GM23338 (cell line): ENCODE measurements around the gene GDPD4. TPM values are rescaled to one million over a fixed set of nuclear protein-coding genes. Genes with fewer than 3 reads are reported as not detected.

Experiments used
- ATAC-seq: fragments of 200-7000 bp; cut with Tn5 transposase; 3 replicates; pipeline ENCODE4 v1.9.1; 2020
- DNase-seq: peaks from one replicate; pipeline ENCODE4 v3.0.0-alpha.2; 2015; ENCODE audit warnings: low spot score
- H2AFZ ChIP-seq: fragments of 200-600 bp; sonication (generic); 2 replicates; pipeline ENCODE4 v1.8.0; 2016; ENCODE audit warnings: antibody characterized with exemption, mild to moderate bottlenecking, moderate library complexity
- H3F3A ChIP-seq: fragments of 200-600 bp; sonication (generic); replicated peaks from 2 replicates; pipeline ENCODE4 v1.8.0; 2017; ENCODE audit warnings: antibody characterized with exemption, mixed run types, low read depth
- H3K27ac ChIP-seq: fragments of 200-600 bp; sonication (generic); 2 replicates; pipeline ENCODE4 v1.6.1; 2016; ENCODE audit warnings: low read depth
- H3K27me3 ChIP-seq: fragments of 200-600 bp; sonication (generic); 2 replicates; pipeline ENCODE4 v1.8.0; 2016; ENCODE audit warnings: mild to moderate bottlenecking, mixed run types, moderate library complexity; ENCODE audit not compliant: insufficient read depth
- H3K36me3 ChIP-seq: fragments of 200-600 bp; sonication (generic); 2 replicates; pipeline ENCODE4 v1.8.0; 2016; ENCODE audit warnings: mild to moderate bottlenecking; ENCODE audit not compliant: insufficient read depth
- H3K4me1 ChIP-seq: fragments of 200-600 bp; sonication (generic); 2 replicates; pipeline ENCODE4 v1.8.0; 2016; ENCODE audit warnings: mild to moderate bottlenecking, moderate library complexity; ENCODE audit not compliant: insufficient read depth
- H3K4me2 ChIP-seq: fragments of 200-600 bp; sonication (generic); 2 replicates; pipeline ENCODE4 v1.7.1; 2017; ENCODE audit warnings: mixed run types
- H3K4me3 ChIP-seq: fragments of 200-600 bp; sonication (generic); 2 replicates; pipeline ENCODE4 v1.6.1; 2016; ENCODE audit warnings: mixed run types
- H3K79me2 ChIP-seq: fragments of 200-600 bp; sonication (generic); replicated peaks from 2 replicates; pipeline ENCODE4 v1.8.0; 2017; ENCODE audit warnings: mild to moderate bottlenecking; ENCODE audit not compliant: insufficient read depth
- H3K9me2 ChIP-seq: fragments of 200-600 bp; sonication (generic); 2 replicates; pipeline ENCODE4 v1.8.0; 2017; ENCODE audit not compliant: insufficient read depth
- H4K20me1 ChIP-seq: fragments of 200-600 bp; sonication (generic); replicated peaks from 2 replicates; pipeline ENCODE4 v1.8.0; 2017; ENCODE audit warnings: mild to moderate bottlenecking; ENCODE audit not compliant: insufficient read depth
- H3K27ac Mint-ChIP-seq: 2 replicates; pipeline ENCODE4 v1.8.0; 2020; ENCODE audit warnings: inconsistent platforms, mild to moderate bottlenecking, moderate library complexity, mixed read lengths
- H3K27me3 Mint-ChIP-seq: 3 replicates; pipeline ENCODE4 v1.8.0; 2022; ENCODE audit warnings: low read depth, mild to moderate bottlenecking, moderate library complexity, mixed read lengths, inconsistent platforms; ENCODE audit not compliant: insufficient read depth, poor library complexity
- H3K36me3 Mint-ChIP-seq: 3 replicates; pipeline ENCODE4 v1.8.0; 2021; ENCODE audit warnings: low read depth, mild to moderate bottlenecking, inconsistent platforms, moderate library complexity, mixed read lengths
- H3K4me1 Mint-ChIP-seq: 3 replicates; pipeline ENCODE4 v1.8.0; 2020; ENCODE audit warnings: mild to moderate bottlenecking, inconsistent platforms, mixed read lengths
- H3K4me3 Mint-ChIP-seq: 3 replicates; pipeline ENCODE4 v1.8.0; 2021; ENCODE audit warnings: moderate library complexity, mild to moderate bottlenecking, inconsistent platforms, mixed read lengths
- H3K9me3 Mint-ChIP-seq: 3 replicates; pipeline ENCODE4 v1.8.0; 2020; ENCODE audit warnings: moderate library complexity, mild to moderate bottlenecking, inconsistent platforms, mixed read lengths
- CREB1 ChIP-seq: fragments of 250-450 bp; sonication (Bioruptor Pico); IDR thresholded peaks from 2 replicates; pipeline ENCODE4 v1.5.0; 2020; ENCODE audit warnings: low read depth, mild to moderate bottlenecking, moderate library complexity
- JUNB ChIP-seq: IDR thresholded peaks from one replicate; pipeline ENCODE4 v1.6.1; 2016; ENCODE audit warnings: antibody characterized with exemption; ENCODE audit not compliant: unreplicated experiment
- NANOG ChIP-seq: IDR thresholded peaks from 2 replicates; pipeline ENCODE4 v1.6.1; 2016; ENCODE audit warnings: antibody characterized with exemption, borderline replicate concordance
- POLR2AphosphoS5 ChIP-seq: IDR thresholded peaks from 2 replicates; pipeline ENCODE4 v1.6.1; 2016; ENCODE audit warnings: antibody characterized with exemption, low read depth
- STAT1 ChIP-seq: IDR thresholded peaks from one replicate; pipeline ENCODE4 v1.6.1; 2016; ENCODE audit warnings: antibody characterized with exemption; ENCODE audit not compliant: unreplicated experiment
- ZNF114 ChIP-seq: fragments of 250-450 bp; sonication (Bioruptor Pico); IDR thresholded peaks from 2 replicates; pipeline ENCODE4 v1.5.0; 2020; ENCODE audit warnings: mild to moderate bottlenecking, moderate library complexity
- ZNF331 ChIP-seq: fragments of 250-450 bp; sonication (Bioruptor Pico); IDR thresholded peaks from 2 replicates; pipeline ENCODE4 v1.5.0; 2020; ENCODE audit warnings: low read depth, mild to moderate bottlenecking, moderate library complexity
- polyA plus RNA-seq: library from polyadenylated mRNA; unstranded; fragments of >200 nt; fragmentation: Nextera tagmentation; extraction: Ambion mirVana; gene quantifications from 2 replicates; pipeline ENCODE4 v1.2.1, GENCODE V29; 2016
- total RNA-seq: library from RNA; depleted of rRNA; stranded (reverse); fragments of >200 nt; shearing (Covaris generic); gene quantifications from 2 replicates; pipeline ENCODE4 v1.2.3, GENCODE V29; 2014
- TF ChIP-seq, protein P1 (sequence below): IDR thresholded peaks from one replicate; pipeline ENCODE4 v1.6.1; 2018; ENCODE audit warnings: antibody characterized with exemption; ENCODE audit not compliant: unreplicated experiment
- TF ChIP-seq, protein P2 (sequence below): fragments of 250-450 bp; sonication (Bioruptor Pico); IDR thresholded peaks from 2 replicates; pipeline ENCODE4 v1.5.0; 2020; ENCODE audit warnings: mild to moderate bottlenecking, moderate library complexity

The GDPD4 gene
- total and polyA plus RNA-seq, 2 experiments from 2014 or later = not detected

DNA sequence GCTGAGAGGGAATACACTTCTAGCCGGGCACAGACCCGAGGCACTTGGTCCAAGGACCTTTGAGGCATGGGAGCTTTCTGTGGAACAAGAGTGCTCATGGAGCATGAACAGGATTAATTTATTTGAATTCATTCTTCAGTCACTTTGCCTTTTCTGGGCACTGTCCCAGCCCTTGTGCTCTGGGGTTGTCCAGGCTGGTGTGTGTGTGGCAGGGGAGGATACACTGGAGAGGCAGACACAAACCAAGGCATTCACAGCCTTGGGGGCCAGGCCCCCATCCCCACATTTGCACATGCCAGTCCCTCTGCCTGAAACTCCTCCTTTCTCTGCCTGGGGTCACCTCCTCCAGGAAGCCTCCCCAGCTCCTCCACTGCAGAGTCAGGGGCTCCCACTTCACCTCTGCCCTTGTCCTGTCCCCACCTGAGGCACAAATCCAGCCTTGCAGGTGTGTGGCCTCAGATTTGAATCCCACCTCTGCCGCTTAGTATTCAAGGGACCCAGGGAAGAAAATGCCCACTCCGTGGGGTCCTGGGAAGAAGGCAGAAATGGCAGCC, 118.0 kb downstream of the GDPD4 start:
- Mint-ChIP-seq H3K4me1 (peaks cover 8% of the 10 kb centered on the region), H3K27me3 (peaks cover 5% of the 10 kb centered on the region), H3K4me3 (no peak overlapping the region), H3K27ac (no peak overlapping the region), H3K9me3 (peaks cover under 1% of the 10 kb centered on the region; the same call in 1 of the 3 replicates), H3K36me3 (no peaks in the 10 kb centered on the region; the same call in 2 of the 3 replicates)
- H4K20me1 ChIP-seq = no peaks in the 10 kb centered on the region
- H3K27me3 ChIP-seq = no peaks in the 10 kb centered on the region
- TF ChIP-seq, protein P1, sequence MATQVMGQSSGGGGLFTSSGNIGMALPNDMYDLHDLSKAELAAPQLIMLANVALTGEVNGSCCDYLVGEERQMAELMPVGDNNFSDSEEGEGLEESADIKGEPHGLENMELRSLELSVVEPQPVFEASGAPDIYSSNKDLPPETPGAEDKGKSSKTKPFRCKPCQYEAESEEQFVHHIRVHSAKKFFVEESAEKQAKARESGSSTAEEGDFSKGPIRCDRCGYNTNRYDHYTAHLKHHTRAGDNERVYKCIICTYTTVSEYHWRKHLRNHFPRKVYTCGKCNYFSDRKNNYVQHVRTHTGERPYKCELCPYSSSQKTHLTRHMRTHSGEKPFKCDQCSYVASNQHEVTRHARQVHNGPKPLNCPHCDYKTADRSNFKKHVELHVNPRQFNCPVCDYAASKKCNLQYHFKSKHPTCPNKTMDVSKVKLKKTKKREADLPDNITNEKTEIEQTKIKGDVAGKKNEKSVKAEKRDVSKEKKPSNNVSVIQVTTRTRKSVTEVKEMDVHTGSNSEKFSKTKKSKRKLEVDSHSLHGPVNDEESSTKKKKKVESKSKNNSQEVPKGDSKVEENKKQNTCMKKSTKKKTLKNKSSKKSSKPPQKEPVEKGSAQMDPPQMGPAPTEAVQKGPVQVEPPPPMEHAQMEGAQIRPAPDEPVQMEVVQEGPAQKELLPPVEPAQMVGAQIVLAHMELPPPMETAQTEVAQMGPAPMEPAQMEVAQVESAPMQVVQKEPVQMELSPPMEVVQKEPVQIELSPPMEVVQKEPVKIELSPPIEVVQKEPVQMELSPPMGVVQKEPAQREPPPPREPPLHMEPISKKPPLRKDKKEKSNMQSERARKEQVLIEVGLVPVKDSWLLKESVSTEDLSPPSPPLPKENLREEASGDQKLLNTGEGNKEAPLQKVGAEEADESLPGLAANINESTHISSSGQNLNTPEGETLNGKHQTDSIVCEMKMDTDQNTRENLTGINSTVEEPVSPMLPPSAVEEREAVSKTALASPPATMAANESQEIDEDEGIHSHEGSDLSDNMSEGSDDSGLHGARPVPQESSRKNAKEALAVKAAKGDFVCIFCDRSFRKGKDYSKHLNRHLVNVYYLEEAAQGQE = no peak
- TF ChIP-seq CREB1 (CRISPR knock-in tag) (no peak), ZNF114 (CRISPR knock-in tag) (no peak), STAT1 (no peak), JUNB (no peak), POLR2AphosphoS5 (no peak), NANOG (no peak), ZNF331 (CRISPR knock-in tag) (no peak)
- TF ChIP-seq, protein P2, sequence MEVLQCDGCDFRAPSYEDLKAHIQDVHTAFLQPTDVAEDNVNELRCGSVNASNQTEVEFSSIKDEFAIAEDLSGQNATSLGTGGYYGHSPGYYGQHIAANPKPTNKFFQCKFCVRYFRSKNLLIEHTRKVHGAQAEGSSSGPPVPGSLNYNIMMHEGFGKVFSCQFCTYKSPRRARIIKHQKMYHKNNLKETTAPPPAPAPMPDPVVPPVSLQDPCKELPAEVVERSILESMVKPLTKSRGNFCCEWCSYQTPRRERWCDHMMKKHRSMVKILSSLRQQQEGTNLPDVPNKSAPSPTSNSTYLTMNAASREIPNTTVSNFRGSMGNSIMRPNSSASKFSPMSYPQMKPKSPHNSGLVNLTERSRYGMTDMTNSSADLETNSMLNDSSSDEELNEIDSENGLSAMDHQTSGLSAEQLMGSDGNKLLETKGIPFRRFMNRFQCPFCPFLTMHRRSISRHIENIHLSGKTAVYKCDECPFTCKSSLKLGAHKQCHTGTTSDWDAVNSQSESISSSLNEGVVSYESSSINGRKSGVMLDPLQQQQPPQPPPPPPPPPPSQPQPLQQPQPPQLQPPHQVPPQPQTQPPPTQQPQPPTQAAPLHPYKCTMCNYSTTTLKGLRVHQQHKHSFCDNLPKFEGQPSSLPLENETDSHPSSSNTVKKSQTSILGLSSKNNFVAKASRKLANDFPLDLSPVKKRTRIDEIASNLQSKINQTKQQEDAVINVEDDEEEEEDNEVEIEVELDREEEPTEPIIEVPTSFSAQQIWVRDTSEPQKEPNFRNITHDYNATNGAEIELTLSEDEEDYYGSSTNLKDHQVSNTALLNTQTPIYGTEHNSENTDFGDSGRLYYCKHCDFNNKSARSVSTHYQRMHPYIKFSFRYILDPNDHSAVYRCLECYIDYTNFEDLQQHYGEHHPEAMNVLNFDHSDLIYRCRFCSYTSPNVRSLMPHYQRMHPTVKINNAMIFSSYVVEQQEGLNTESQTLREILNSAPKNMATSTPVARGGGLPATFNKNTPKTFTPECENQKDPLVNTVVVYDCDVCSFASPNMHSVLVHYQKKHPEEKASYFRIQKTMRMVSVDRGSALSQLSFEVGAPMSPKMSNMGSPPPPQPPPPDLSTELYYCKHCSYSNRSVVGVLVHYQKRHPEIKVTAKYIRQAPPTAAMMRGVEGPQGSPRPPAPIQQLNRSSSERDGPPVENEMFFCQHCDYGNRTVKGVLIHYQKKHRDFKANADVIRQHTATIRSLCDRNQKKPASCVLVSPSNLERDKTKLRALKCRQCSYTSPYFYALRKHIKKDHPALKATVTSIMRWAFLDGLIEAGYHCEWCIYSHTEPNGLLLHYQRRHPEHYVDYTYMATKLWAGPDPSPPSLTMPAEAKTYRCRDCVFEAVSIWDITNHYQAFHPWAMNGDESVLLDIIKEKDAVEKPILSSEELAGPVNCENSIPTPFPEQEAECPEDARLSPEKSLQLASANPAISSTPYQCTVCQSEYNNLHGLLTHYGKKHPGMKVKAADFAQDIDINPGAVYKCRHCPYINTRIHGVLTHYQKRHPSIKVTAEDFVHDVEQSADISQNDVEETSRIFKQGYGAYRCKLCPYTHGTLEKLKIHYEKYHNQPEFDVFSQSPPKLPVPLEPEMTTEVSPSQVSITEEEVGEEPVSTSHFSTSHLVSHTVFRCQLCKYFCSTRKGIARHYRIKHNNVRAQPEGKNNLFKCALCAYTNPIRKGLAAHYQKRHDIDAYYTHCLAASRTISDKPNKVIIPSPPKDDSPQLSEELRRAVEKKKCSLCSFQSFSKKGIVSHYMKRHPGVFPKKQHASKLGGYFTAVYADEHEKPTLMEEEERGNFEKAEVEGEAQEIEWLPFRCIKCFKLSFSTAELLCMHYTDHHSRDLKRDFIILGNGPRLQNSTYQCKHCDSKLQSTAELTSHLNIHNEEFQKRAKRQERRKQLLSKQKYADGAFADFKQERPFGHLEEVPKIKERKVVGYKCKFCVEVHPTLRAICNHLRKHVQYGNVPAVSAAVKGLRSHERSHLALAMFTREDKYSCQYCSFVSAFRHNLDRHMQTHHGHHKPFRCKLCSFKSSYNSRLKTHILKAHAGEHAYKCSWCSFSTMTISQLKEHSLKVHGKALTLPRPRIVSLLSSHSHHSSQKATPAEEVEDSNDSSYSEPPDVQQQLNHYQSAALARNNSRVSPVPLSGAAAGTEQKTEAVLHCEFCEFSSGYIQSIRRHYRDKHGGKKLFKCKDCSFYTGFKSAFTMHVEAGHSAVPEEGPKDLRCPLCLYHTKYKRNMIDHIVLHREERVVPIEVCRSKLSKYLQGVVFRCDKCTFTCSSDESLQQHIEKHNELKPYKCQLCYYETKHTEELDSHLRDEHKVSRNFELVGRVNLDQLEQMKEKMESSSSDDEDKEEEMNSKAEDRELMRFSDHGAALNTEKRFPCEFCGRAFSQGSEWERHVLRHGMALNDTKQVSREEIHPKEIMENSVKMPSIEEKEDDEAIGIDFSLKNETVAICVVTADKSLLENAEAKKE = no peak
- DNase-seq (no peak), ATAC-seq (no peak)
- H3K27ac ChIP-seq = no peak overlapping the region
- no peak overlapping the region for H2AFZ ChIP-seq
- no peaks in the 10 kb centered on the region for H3K36me3 ChIP-seq
- H3K79me2 ChIP-seq = no peaks in the 10 kb centered on the region
- peaks cover 4% of the 10 kb centered on the region; the same call in 1 of the 2 replicates for H3K4me1 ChIP-seq
- no peak overlapping the region for H3K4me2 ChIP-seq
- no peaks in the 10 kb centered on the region for H3K9me2 ChIP-seq
- H3K4me3 ChIP-seq = no peak overlapping the region
- H3F3A ChIP-seq = no peaks in the 10 kb centered on the region; the same call in 1 of the 2 replicates
